ENCODE measurements around the gene RAD18. TPM values are rescaled to one million over a fixed set of nuclear protein-coding genes. Genes with fewer than 3 reads are reported as not detected.

Gene RAD18
- total RNA-seq, 4 donors from 2014 or later = 3.5 to 11.7 (median 10.7) TPM

DNA sequence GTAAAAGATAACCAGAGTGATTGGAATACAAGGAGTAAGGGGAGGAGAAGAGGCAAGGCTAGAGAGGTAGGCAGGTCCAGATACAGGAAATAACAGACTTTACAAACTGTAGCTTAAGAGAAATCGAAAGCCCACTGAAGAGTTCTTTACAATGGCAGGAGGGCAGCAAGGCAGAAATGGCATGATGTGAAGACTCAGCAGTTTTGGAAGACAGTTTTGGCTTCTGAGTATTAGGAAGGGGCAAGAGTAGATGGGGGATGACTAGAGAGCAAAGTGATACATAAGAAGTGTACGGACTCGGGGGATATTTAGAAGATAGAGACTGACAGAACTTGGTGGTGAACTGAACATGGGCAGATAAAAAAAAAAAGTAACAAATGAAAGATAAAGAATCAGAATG is 54.1 kb downstream of the RAD18 start:
- Histone ChIP-seq H3K9me3 (no peaks in the 10 kb centered on the region), H3K27me3 (no peaks in the 10 kb centered on the region), H3K27ac (no peak overlapping the region), H3K4me1 (no peaks in the 10 kb centered on the region), H3K36me3 (peaks cover 0 to 13% (median 0%) of the 10 kb centered on the region in 3 donors), H3K4me3 (no peak overlapping the region)
- no peak for TF ChIP-seq EP300 (IDR thresholded peaks at IDR 0.05)
- no peak for TF ChIP-seq POLR2A (IDR thresholded peaks at IDR 0.05)
- TF ChIP-seq, protein P1, sequence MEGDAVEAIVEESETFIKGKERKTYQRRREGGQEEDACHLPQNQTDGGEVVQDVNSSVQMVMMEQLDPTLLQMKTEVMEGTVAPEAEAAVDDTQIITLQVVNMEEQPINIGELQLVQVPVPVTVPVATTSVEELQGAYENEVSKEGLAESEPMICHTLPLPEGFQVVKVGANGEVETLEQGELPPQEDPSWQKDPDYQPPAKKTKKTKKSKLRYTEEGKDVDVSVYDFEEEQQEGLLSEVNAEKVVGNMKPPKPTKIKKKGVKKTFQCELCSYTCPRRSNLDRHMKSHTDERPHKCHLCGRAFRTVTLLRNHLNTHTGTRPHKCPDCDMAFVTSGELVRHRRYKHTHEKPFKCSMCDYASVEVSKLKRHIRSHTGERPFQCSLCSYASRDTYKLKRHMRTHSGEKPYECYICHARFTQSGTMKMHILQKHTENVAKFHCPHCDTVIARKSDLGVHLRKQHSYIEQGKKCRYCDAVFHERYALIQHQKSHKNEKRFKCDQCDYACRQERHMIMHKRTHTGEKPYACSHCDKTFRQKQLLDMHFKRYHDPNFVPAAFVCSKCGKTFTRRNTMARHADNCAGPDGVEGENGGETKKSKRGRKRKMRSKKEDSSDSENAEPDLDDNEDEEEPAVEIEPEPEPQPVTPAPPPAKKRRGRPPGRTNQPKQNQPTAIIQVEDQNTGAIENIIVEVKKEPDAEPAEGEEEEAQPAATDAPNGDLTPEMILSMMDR (IDR thresholded peaks at IDR 0.05) = no peak
- DNase-seq (ENCODE audit: low spot score in 2 of 2) = no peak
- WGBS, 2 donors = 84 to 94% methylated on average over 3 of the region's 3 CpGs

DNA sequence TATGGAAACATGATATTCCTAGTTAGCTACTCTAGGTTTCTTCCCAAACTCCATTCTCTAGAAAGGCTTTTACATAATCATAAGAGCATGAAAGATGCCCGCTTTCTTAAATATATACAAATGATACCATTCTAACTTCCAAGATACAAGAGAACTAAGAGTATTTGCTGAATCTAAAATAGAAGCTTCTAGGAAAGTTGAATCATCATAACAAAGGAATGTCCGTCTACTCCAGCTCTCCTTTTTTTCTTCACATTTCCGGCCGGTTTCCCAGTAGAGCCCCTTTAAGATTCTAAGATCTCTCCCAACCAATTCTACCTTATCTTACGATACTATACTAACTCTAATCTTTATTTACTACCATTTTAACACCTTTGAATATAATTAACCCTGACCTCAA is 60.1 kb downstream of the RAD18 start:
- no peak overlapping the region for H3K4me3 ChIP-seq
- peaks cover 0 to 13% (median 0%) of the 10 kb centered on the region in 3 donors for H3K36me3 ChIP-seq
- H3K4me1 ChIP-seq = no peaks in the 10 kb centered on the region
- TF ChIP-seq POLR2A (IDR thresholded peaks at IDR 0.05) = no peak
- TF ChIP-seq, protein P1 (IDR thresholded peaks at IDR 0.05) = no peak
- no peak for TF ChIP-seq EP300 (IDR thresholded peaks at IDR 0.05)
- DNase-seq (ENCODE audit: low spot score in 2 of 2) = no peak
- no peaks in the 10 kb centered on the region for H3K27me3 ChIP-seq
- 87 to 94% methylated on average over 5 of the region's 5 CpGs for WGBS, 2 donors
- H3K9me3 ChIP-seq = no peaks in the 10 kb centered on the region
- no peak overlapping the region for H3K27ac ChIP-seq

DNA sequence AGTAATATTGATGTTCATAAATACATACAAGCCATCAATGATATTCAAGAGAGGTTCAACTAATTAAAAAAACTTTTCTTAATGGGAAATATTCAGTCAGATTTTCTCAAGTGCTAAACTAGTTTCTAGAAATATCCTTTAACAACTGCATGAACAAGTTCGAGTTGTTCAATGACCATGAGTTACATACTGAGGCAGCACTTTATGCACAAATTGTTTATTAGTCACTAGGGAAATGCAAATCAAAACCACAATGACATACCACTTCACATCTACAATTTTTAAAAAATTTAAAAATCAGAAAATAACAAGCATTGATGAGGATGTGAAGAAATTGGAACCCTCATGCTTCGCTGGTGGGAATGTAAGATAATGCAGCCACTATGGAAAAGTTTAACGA is 62.4 kb downstream of the RAD18 start:
- 88 to 92% methylated on average over 3 of the region's 3 CpGs for WGBS, 2 donors
- H3K27me3 ChIP-seq = no peaks in the 10 kb centered on the region
- no peaks in the 10 kb centered on the region for H3K9me3 ChIP-seq
- H3K4me1 ChIP-seq = no peaks in the 10 kb centered on the region
- DNase-seq (ENCODE audit: low spot score in 2 of 2) = no peak
- no peak overlapping the region for H3K4me3 ChIP-seq
- H3K27ac ChIP-seq = no peak overlapping the region
- peaks cover 0 to 26% (median 0%) of the 10 kb centered on the region in 3 donors for H3K36me3 ChIP-seq
- TF ChIP-seq, protein P1 (IDR thresholded peaks at IDR 0.05) = no peak
- no peak for TF ChIP-seq POLR2A (IDR thresholded peaks at IDR 0.05)
- TF ChIP-seq EP300 (IDR thresholded peaks at IDR 0.05) = no peak

DNA sequence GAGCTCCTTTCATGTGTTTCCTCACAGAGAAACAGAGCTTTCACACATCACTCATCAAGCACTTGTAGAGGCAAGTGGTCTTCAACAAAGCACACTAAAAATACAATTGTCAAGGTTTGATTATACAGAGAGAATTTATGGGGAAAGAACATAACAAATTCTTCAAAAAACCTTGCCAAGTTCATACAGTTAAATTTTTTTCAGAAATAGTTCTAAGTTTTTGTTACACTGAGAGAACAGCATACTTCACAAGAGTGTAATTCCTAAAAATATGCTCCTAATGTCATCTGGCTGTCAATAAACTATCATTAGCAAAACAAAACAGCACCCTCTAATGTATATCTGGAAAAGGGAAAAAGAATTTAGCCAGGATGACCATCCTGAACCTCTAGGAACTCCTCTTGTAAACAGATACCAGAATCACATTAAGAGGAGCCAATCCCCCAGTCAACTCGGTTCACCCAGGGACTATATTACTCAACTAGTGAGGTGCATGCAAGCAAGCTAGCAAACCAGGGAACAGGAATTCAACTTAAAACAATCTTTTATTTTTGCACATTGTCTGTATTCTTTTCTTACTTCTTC is 63.3 kb downstream of the RAD18 start:
- Histone ChIP-seq H3K27ac (no peak overlapping the region), H3K27me3 (no peaks in the 10 kb centered on the region), H3K4me3 (no peak overlapping the region), H3K4me1 (no peaks in the 10 kb centered on the region), H3K36me3 (peaks cover 0 to 26% (median 0%) of the 10 kb centered on the region in 3 donors), H3K9me3 (no peaks in the 10 kb centered on the region)
- no peak for TF ChIP-seq POLR2A (IDR thresholded peaks at IDR 0.05)
- no peak for TF ChIP-seq EP300 (IDR thresholded peaks at IDR 0.05)
- TF ChIP-seq, protein P1 (IDR thresholded peaks at IDR 0.05) = no peak
- WGBS, 2 donors = 61 to 68% methylated on average over 1 of the region's 1 CpG
- no peak for DNase-seq (ENCODE audit: low spot score in 2 of 2)

DNA sequence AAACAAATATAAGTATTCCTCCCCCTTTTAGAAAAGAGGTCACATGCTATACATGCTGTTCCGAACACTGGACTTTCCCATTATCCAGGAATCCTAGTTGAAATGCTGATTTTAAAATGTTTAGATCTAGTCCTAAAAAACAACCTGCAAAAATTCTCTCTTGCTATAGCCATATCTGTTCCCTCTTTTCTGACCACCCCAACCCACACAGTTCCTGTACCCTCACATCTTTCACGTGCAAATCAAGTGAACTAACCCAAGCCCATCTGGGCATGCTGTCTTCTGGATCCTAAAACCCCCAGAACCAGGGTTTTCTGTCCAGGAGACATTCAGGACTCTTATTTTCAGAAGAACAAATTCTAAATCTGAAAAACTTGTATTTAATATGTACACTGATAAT is 67.4 kb downstream of the RAD18 start:
- H3K9me3 ChIP-seq = no peaks in the 10 kb centered on the region
- TF ChIP-seq EP300 (IDR thresholded peaks at IDR 0.05) (no peak), POLR2A (IDR thresholded peaks at IDR 0.05) (no peak)
- TF ChIP-seq, protein P1 (IDR thresholded peaks at IDR 0.05) = no peak
- 62% methylated on average over 2 of the region's 2 CpGs for WGBS, 2 donors
- no peaks in the 10 kb centered on the region for H3K27me3 ChIP-seq
- H3K36me3 ChIP-seq = peaks cover 0 to 26% (median 0%) of the 10 kb centered on the region in 3 donors
- H3K4me3 ChIP-seq = no peak overlapping the region
- H3K27ac ChIP-seq = no peak overlapping the region
- no peak for DNase-seq (ENCODE audit: low spot score in 2 of 2)
- H3K4me1 ChIP-seq = no peaks in the 10 kb centered on the region
